Vagina (tissue), 2 donors: ENCODE data around the gene ARHGAP24. TPM values are rescaled to one million over a fixed set of nuclear protein-coding genes. Genes with fewer than 3 reads are reported as not detected.

Source experiments
- DNase-seq, 2 donors: peaks; one replicate each; pipeline ENCODE4 v3.0.0-alpha.2; 2017; ENCODE audit errors: extremely low spot score in 2 of 2
- H3K27ac ChIP-seq: fragments of 200-600 bp; sonication (generic); one replicate; pipeline ENCODE4 v1.5.1; 2019
- H3K27me3 ChIP-seq: fragments of 200-600 bp; sonication (generic); one replicate; pipeline ENCODE4 v1.5.1; 2019
- H3K36me3 ChIP-seq, 2 donors: fragments of 200-600 bp; sonication (generic); one replicate each; pipeline ENCODE4 v1.5.1; 2017 to 2019
- H3K4me1 ChIP-seq: fragments of 200-600 bp; sonication (generic); one replicate; pipeline ENCODE4 v1.5.1; 2019
- H3K4me3 ChIP-seq, 2 donors: fragments of 200-600 bp; sonication (generic); 1 replicate in 1 of 2; 2 replicates in 1 of 2; pipeline ENCODE4 v1.5.1; 2016 to 2019
- H3K9me3 ChIP-seq: fragments of 200-600 bp; sonication (generic); one replicate; pipeline ENCODE4 v1.5.1; 2019
- CTCF ChIP-seq, 3 experiments: fragments of 450-650 bp in 2 of 3; fragments of 200-600 bp in 1 of 3; sonication (generic) in 1 of 3; IDR thresholded peaks; one replicate each; pipeline ENCODE4 v1.5.1; 2017 to 2019; ENCODE audit warnings: antibody characterized with exemption in 3 of 3, mild to moderate bottlenecking in 2 of 3, moderate library complexity in 2 of 3
- POLR2A ChIP-seq, 2 donors: fragments of 450-650 bp; IDR thresholded peaks; one replicate each; pipeline ENCODE4 v1.6.1; 2017; ENCODE audit warnings: antibody characterized with exemption in 2 of 2, mild to moderate bottlenecking in 2 of 2, moderate library complexity in 2 of 2
- POLR2AphosphoS5 ChIP-seq, 2 donors: sonication (generic); formaldehyde crosslinking; IDR thresholded peaks; one replicate each; pipeline ENCODE4 v1.9.0; 2017; ENCODE audit warnings: antibody characterized with exemption in 2 of 2, mild to moderate bottlenecking in 2 of 2, low read depth in 1 of 2; ENCODE audit not compliant: insufficient read depth in 1 of 2
- intact Hi-C: fragments of 100-400 bp; cut with DNase I; formaldehyde crosslinking; loops from one replicate; pipeline ENCODE4 v1.15.1; 2023
- total RNA-seq: library from RNA; depleted of rRNA; stranded (reverse); fragments of >200 nt; gene quantifications from one replicate; pipeline ENCODE4 v1.2.3, GENCODE V29; 2016

The ARHGAP24 gene
- total RNA-seq, 1 donor from 2014 or later, result 40.0 TPM

- DNase-seq, result no peak
- Histone ChIP-seq H3K9me3 (no peaks in the 10 kb centered on the region), H3K27me3 (no peaks in the 10 kb centered on the region), H3K36me3 (no peaks in the 10 kb centered on the region), H3K4me1 (no peaks in the 10 kb centered on the region), H3K27ac (no peak overlapping the region), H3K4me3 (no peak overlapping the region)
- intact Hi-C loops, result no loop called here
- no peak for TF ChIP-seq POLR2AphosphoS5 (IDR thresholded peaks at IDR 0.05; ENCODE audit: insufficient read depth in 1 of 2, low read depth in 1 of 2)
- no peak for TF ChIP-seq POLR2A (IDR thresholded peaks at IDR 0.05)
- TF ChIP-seq CTCF (IDR thresholded peaks at IDR 0.05), result no peak
These were observed 478.7 kb downstream of the ARHGAP24 start for GRCh38 chr4:85953651-85954018.

- Histone ChIP-seq H3K27me3 (no peaks in the 10 kb centered on the region), H3K4me3 (no peak overlapping the region), H3K27ac (no peak overlapping the region), H3K4me1 (peaks cover 2% of the 10 kb centered on the region), H3K9me3 (no peaks in the 10 kb centered on the region), H3K36me3 (no peaks in the 10 kb centered on the region)
- intact Hi-C loops, result no loop called here
- DNase-seq, result no peak
- TF ChIP-seq CTCF (IDR thresholded peaks at IDR 0.05) (no peak), POLR2A (IDR thresholded peaks at IDR 0.05) (no peak)
These were observed 480.8 kb downstream of the ARHGAP24 start for GRCh38 chr4:85955620-85956292.

DNA sequence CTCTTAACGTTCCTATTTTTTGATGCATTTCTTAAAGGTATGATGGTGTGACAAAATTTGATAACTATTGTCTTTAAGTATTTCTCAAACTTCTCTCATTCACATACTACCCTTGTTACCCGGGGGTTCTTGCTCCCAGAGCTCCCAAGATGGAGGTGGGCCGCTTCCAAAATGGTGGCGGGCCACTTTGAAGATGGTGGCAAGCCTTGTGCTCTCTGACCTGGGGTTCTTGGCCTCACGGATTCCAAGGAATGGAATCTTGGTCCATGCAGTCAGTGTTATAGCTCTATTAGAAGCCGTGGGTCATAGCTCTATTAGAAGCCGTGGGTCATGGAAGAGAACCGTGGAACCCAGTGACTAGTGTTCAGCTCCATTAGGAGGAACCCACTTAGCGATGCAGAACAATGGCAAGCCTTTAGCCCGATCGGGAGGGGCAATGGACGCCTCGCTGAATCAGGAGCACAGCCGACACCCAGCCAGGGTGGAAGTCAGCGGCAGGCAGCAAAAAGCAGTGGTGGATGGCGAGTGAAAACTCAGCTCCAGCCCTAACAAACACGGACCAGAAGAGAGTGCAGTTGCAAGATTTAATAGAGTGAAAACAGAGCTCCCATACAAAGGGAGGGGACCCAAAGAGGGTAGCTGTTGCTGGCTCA, 481.5 kb downstream of the ARHGAP24 start:
- peaks cover 9% of the 10 kb centered on the region for H3K4me1 ChIP-seq
- intact Hi-C loops, result no loop called here
- H3K9me3 ChIP-seq, result no peaks in the 10 kb centered on the region
- H3K27ac ChIP-seq, result no peak overlapping the region
- no peak for TF ChIP-seq POLR2A (IDR thresholded peaks at IDR 0.05)
- no peak for TF ChIP-seq CTCF (IDR thresholded peaks at IDR 0.05)
- TF ChIP-seq POLR2AphosphoS5 (IDR thresholded peaks at IDR 0.05; ENCODE audit: insufficient read depth in 1 of 2, low read depth in 1 of 2), result no peak
- no peak overlapping the region for H3K4me3 ChIP-seq
- no peaks in the 10 kb centered on the region for H3K36me3 ChIP-seq
- no peaks in the 10 kb centered on the region for H3K27me3 ChIP-seq
- DNase-seq, result no peak

- TF ChIP-seq POLR2AphosphoS5 (IDR thresholded peaks at IDR 0.05; ENCODE audit: insufficient read depth in 1 of 2, low read depth in 1 of 2) (no peak), POLR2A (IDR thresholded peaks at IDR 0.05) (no peak), CTCF (IDR thresholded peaks at IDR 0.05) (no peak)
- Histone ChIP-seq H3K27me3 (no peaks in the 10 kb centered on the region), H3K4me3 (no peak overlapping the region), H3K4me1 (peaks cover 30% of the 10 kb centered on the region), H3K27ac (no peak overlapping the region), H3K9me3 (no peaks in the 10 kb centered on the region), H3K36me3 (no peaks in the 10 kb centered on the region)
- no peak for DNase-seq
- intact Hi-C loops, result no loop called here
These were observed 486.9 kb downstream of the ARHGAP24 start for GRCh38 chr4:85961887-85962286.

GRCh38 chr4:85963231-85963630, 488.3 kb downstream of the ARHGAP24 start:
- TF ChIP-seq CTCF (IDR thresholded peaks at IDR 0.05) (no peak), POLR2A (IDR thresholded peaks at IDR 0.05) (no peak), POLR2AphosphoS5 (IDR thresholded peaks at IDR 0.05; ENCODE audit: insufficient read depth in 1 of 2, low read depth in 1 of 2) (no peak)
- Histone ChIP-seq H3K9me3 (no peaks in the 10 kb centered on the region), H3K27ac (no peak overlapping the region), H3K36me3 (no peaks in the 10 kb centered on the region), H3K27me3 (no peaks in the 10 kb centered on the region), H3K4me3 (no peak overlapping the region), H3K4me1 (peaks cover 31% of the 10 kb centered on the region)
- intact Hi-C loops, result no loop called here
- DNase-seq, result no peak
